OCI-LY1 (cell line): ENCODE measurements around the gene TLK1.

ENCODE experiments used
- H2AFZ ChIP-seq: fragments of 200-600 bp; sonication (generic), shearing (Covaris generic); 2 replicates; pipeline ENCODE4 v1.6.0; 2014; ENCODE audit warnings: antibody characterized with exemption, mild to moderate bottlenecking, low read length
- H3F3A ChIP-seq: fragments of 200-600 bp; sonication (generic), shearing (Covaris generic); 2 replicates; pipeline ENCODE4 v1.6.0; 2014; ENCODE audit warnings: mild to moderate bottlenecking, antibody characterized with exemption, low read length, moderate library complexity; ENCODE audit not compliant: insufficient read depth
- H3K27ac ChIP-seq: fragments of 200-600 bp; sonication (generic); 2 replicates; pipeline ENCODE4 v1.5.1; 2014; ENCODE audit warnings: low read length, mixed run types, mild to moderate bottlenecking, low read depth; ENCODE audit not compliant: poor library complexity, severe bottlenecking
- H3K27me3 ChIP-seq: fragments of 200-600 bp; sonication (generic); 2 replicates; pipeline ENCODE4 v1.6.0; 2014; ENCODE audit warnings: antibody characterized with exemption, mild to moderate bottlenecking, low read length, moderate library complexity; ENCODE audit not compliant: insufficient read depth
- H3K36me3 ChIP-seq: fragments of 200-600 bp; sonication (generic); 2 replicates; pipeline ENCODE4 v1.6.1; 2014; ENCODE audit warnings: mild to moderate bottlenecking, antibody characterized with exemption, low read length, moderate library complexity, mixed read lengths; ENCODE audit not compliant: insufficient read depth
- H3K4me1 ChIP-seq: fragments of 200-600 bp; sonication (generic); 2 replicates; pipeline ENCODE4 v1.5.1; 2014; ENCODE audit warnings: mild to moderate bottlenecking, low read length, moderate library complexity; ENCODE audit not compliant: insufficient read depth, severe bottlenecking
- H3K4me2 ChIP-seq: fragments of 200-600 bp; sonication (generic), shearing (Covaris generic); 2 replicates; pipeline ENCODE4 v1.6.1; 2014; ENCODE audit warnings: low read length
- H3K4me3 ChIP-seq: fragments of 200-600 bp; sonication (generic); 2 replicates; pipeline ENCODE4 v1.5.1; 2014; ENCODE audit warnings: low read length, low read depth, mild to moderate bottlenecking, mixed read lengths; ENCODE audit not compliant: poor library complexity, severe bottlenecking
- H3K79me2 ChIP-seq: fragments of 200-600 bp; shearing (Covaris generic); 2 replicates; pipeline ENCODE4 v1.6.1; 2016; ENCODE audit warnings: mixed run types, low read length, mixed read lengths; ENCODE audit not compliant: insufficient read depth
- H3K9ac ChIP-seq: fragments of 200-600 bp; sonication (generic), shearing (Covaris generic); 2 replicates; pipeline ENCODE4 v1.6.1; 2014; ENCODE audit warnings: mild to moderate bottlenecking, low read length, mixed read lengths
- H3K9me2 ChIP-seq: fragments of 200-600 bp; sonication (generic), shearing (Covaris generic); 2 replicates; pipeline ENCODE4 v1.6.1; 2014; ENCODE audit warnings: low read depth, mild to moderate bottlenecking, low read length, mixed read lengths
- H3K9me3 ChIP-seq: fragments of 200-600 bp; shearing (Covaris generic); 2 replicates; pipeline ENCODE4 v1.6.1; 2014; ENCODE audit warnings: low read length, mixed read lengths
- H4K20me1 ChIP-seq: fragments of 200-600 bp; sonication (generic), shearing (Covaris generic); 2 replicates; pipeline ENCODE4 v1.6.0; 2016; ENCODE audit warnings: mild to moderate bottlenecking, low read length; ENCODE audit not compliant: insufficient read depth
- EZH2 ChIP-seq: fragments of 200-600 bp; sonication (generic), shearing (Covaris generic); IDR thresholded peaks from 2 replicates; pipeline ENCODE4 v1.8.0; 2017; ENCODE audit warnings: borderline replicate concordance, mixed run types, mild to moderate bottlenecking, antibody characterized with exemption, low read length, moderate library complexity, mixed read lengths
- TF ChIP-seq, protein P1 (sequence below): fragments of 200-600 bp; sonication (generic), shearing (Covaris generic); IDR thresholded peaks from 2 replicates; pipeline ENCODE4 v1.5.1; 2017; ENCODE audit warnings: mild to moderate bottlenecking, antibody characterized with exemption, low read length, moderate library complexity, mixed read lengths

The TLK1 gene

GRCh38 chr2:170997893-170998597 lies 162.6 kb downstream of the TLK1 start:
- Histone ChIP-seq H3K4me2 (no peak overlapping the region), H4K20me1 (no peaks in the 10 kb centered on the region), H3K9me2 (no peaks in the 10 kb centered on the region), H3K27ac (no peak overlapping the region), H3K9me3 (no peaks in the 10 kb centered on the region), H3K9ac (no peak overlapping the region), H3K4me3 (no peak overlapping the region), H3K79me2 (no peaks in the 10 kb centered on the region), H3F3A (no peaks in the 10 kb centered on the region), H3K4me1 (no peaks in the 10 kb centered on the region), H3K27me3 (no peaks in the 10 kb centered on the region), H3K36me3 (peaks cover 82% of the 10 kb centered on the region), H2AFZ (no peak overlapping the region)
- TF ChIP-seq EZH2: no peak
- TF ChIP-seq, protein P1, sequence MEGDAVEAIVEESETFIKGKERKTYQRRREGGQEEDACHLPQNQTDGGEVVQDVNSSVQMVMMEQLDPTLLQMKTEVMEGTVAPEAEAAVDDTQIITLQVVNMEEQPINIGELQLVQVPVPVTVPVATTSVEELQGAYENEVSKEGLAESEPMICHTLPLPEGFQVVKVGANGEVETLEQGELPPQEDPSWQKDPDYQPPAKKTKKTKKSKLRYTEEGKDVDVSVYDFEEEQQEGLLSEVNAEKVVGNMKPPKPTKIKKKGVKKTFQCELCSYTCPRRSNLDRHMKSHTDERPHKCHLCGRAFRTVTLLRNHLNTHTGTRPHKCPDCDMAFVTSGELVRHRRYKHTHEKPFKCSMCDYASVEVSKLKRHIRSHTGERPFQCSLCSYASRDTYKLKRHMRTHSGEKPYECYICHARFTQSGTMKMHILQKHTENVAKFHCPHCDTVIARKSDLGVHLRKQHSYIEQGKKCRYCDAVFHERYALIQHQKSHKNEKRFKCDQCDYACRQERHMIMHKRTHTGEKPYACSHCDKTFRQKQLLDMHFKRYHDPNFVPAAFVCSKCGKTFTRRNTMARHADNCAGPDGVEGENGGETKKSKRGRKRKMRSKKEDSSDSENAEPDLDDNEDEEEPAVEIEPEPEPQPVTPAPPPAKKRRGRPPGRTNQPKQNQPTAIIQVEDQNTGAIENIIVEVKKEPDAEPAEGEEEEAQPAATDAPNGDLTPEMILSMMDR: no peak

GRCh38 chr2:170996316-170996715 lies 164.4 kb downstream of the TLK1 start:
- no peaks in the 10 kb centered on the region for H3K9me2 ChIP-seq
- no peak overlapping the region for H3K4me2 ChIP-seq
- peaks cover 83% of the 10 kb centered on the region for H3K36me3 ChIP-seq
- no peaks in the 10 kb centered on the region for H3K27me3 ChIP-seq
- H3K79me2 ChIP-seq: no peaks in the 10 kb centered on the region
- H3K4me1 ChIP-seq: no peaks in the 10 kb centered on the region
- no peak overlapping the region for H3K27ac ChIP-seq
- H3F3A ChIP-seq: no peaks in the 10 kb centered on the region
- no peak overlapping the region for H2AFZ ChIP-seq
- no peak overlapping the region for H3K4me3 ChIP-seq
- no peak overlapping the region for H3K9ac ChIP-seq
- H4K20me1 ChIP-seq: no peaks in the 10 kb centered on the region
- no peak for TF ChIP-seq EZH2
- TF ChIP-seq, protein P1: no peak
- no peaks in the 10 kb centered on the region for H3K9me3 ChIP-seq

- Histone ChIP-seq H2AFZ (no peak overlapping the region), H3K36me3 (peaks cover 64% of the 10 kb centered on the region), H3K9ac (no peak overlapping the region), H3K27me3 (no peaks in the 10 kb centered on the region), H3K79me2 (no peaks in the 10 kb centered on the region), H3K9me2 (no peaks in the 10 kb centered on the region), H3K27ac (no peak overlapping the region), H3K9me3 (no peaks in the 10 kb centered on the region), H3F3A (no peaks in the 10 kb centered on the region), H3K4me3 (no peak overlapping the region), H4K20me1 (no peaks in the 10 kb centered on the region), H3K4me1 (no peaks in the 10 kb centered on the region), H3K4me2 (no peak overlapping the region)
- TF ChIP-seq, protein P1: peak; percentile 21; the same call in 1 of the 2 replicates
- TF ChIP-seq EZH2: no peak
These were observed 169.1 kb downstream of the TLK1 start for GRCh38 chr2:170991398-170992182.
